HG03439 (cell line): ENCODE measurements around the gene OR9Q1.
"Not testable (repeated sequence)": the region's sequence is repeated elsewhere in the genome, so short reads cannot be mapped to it uniquely, and the experiment has no call there.

Experiments used
- ATAC-seq: cut with Tn5 transposase; IDR thresholded peaks from one replicate; pipeline ENCODE4 v1.9.1; 2021; ENCODE audit warnings: mild to moderate bottlenecking, moderate library complexity; ENCODE audit not compliant: unreplicated experiment

Gene OR9Q1

DNA sequence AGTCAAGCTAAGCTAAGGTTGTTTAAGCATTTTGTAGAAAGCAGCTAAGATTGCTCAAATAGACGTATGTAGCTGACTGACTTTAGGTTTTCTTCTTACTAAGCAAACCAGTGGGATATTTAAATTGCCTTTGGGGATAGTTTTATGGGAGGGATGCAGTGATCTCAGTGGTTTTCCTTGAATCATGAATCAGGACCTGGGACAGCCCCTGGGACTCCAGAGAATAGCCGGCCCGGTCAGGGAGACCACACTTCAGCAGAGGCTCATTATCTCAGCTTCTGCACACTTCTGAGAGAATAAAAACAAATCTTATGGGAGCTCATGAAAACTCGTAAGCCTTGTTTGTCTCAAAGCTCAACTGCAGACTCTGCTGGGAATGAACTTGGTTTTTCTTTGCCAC lies 101.8 kb downstream of the OR9Q1 start, which contains the start of gene OR9I1:
TSS of gene OR9I1 (minus strand) at position 62 of the 400 bp plus-strand sequence. CDS start 6,086 bp downstream, outside the sequence.
- ATAC-seq: no peak

DNA sequence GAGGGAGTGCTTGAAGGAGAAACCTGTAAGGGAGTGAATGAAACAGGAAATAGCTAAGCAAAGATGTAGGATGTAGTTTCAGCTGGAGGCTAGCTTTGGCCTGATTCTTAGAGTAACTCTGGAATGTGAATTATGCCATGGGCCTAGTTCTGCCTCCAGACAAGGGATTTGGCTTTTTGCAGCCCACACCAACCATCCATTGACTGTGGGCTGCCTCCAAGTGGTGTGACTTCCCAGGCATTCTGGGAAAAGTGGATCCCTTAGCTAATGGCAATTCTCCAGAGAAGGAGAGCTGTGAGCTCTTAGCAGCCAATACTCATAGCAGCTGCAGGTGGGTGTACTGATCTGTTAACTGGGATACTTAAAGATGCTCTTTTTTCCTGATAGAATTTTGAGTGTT lies 103.7 kb downstream of the OR9Q1 start:
- ATAC-seq: no peak

DNA sequence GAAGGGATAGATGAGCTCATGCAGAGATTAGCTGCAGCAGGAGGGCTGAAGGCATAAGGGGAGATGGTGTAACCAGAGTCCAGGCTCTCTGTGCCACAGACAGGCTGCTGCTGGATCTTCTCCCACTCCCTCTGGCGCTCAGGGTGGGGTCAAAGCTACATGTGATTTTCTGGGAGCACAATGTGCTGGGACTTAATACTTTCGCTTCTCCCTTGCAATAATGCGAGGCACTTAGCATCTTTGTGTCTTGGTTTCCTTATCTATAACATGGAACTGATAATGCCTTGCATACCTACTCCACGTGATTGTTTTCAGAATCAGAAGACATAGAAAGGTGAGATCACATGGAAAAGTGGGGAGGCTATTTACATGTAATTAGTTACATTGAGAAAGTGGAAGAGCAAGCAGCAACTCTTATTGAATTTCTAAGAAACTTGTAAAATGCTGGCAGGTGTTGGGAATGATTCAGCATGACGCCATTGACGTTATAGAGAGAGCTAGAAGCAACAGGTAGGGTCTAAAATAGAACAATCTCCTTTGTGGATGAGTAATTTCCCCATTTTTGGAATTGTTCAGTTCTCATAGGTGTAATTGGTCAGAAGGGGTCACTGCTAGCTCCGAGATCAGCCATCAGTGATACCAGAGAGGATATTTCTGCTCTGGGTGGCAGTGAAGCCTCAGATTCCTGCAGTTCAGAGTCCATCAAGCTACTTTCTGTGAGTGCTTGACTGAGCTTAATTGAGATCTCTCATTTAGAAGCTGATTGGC lies 109.8 kb downstream of the OR9Q1 start:
- no peak for ATAC-seq

DNA sequence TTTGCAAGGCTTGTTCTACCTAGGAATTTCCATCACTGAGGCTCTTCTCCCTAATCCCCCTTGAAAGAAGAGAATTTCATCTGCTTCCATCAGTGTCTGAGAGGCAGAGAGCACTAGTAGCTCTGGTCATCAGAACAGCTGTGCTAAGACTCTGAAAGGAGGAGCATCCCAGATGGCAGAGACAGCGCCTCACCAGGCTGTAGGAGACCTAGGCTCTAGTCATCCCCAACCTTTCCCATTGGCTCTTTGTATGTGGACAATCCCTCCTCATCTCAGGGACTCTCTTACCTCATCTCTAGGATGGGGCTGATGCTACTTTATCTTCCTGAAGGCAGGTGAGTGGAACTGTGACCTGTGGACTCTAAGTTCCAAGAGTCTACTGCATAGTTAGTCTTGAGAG lies 110.5 kb downstream of the OR9Q1 start:
- no peak for ATAC-seq

DNA sequence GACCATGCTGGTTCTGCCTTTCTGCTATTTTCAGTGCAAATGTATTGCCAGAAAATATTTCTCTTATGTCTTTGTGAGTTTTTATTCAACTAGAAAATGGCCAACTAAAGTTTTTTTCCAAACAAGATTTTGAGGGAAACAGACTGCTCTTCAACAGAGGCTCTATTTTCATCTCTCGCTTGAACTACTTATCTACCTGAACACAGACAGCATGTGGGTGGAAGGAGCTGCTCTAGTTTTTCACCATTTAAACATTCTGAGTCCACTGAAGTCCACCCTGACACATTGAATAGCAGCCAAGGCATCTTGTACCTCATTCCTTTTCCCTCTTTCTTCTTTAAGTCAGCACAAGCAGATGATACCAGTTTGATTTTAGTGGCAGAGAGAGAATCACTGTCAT lies 111.5 kb downstream of the OR9Q1 start:
- ATAC-seq: no peak

DNA sequence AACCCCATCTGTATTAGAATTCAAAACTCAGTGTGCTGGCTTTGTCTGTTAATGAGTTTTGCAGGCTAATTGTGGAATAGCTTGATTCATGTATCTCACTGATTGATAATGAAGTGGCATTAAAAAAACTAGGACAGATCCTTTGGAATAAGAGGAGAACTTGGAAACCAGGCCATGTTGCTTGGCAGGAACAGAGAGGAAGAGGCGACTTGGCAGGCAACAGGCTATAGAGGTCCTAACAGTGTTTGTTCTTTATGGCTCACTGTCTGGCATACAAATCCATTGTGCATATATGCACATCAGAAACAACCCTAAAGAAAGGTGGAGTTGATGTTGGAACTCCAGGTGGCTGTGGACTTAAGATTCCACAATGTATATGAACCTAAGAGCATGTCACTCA lies 119.1 kb downstream of the OR9Q1 start:
- ATAC-seq: no peak

DNA sequence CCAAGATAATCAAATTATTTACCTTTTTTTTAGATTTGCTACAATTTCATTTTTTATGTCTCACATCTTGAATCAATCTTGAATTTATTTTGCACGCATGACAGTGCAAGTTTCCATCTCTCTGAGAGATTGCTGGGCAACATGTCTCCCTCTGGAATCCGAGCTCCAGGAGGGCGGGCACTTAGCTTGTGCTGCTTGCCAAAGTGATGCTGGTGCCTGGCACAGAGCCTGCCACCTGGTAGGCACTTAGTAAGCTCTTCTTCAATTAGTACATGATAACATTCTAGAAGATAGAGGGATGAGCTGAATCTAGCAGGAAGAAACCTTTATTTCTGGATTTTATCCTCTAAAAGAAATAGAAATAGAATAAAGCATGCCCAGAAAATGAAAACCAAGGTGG lies 129.1 kb downstream of the OR9Q1 start:
- ATAC-seq: no peak

DNA sequence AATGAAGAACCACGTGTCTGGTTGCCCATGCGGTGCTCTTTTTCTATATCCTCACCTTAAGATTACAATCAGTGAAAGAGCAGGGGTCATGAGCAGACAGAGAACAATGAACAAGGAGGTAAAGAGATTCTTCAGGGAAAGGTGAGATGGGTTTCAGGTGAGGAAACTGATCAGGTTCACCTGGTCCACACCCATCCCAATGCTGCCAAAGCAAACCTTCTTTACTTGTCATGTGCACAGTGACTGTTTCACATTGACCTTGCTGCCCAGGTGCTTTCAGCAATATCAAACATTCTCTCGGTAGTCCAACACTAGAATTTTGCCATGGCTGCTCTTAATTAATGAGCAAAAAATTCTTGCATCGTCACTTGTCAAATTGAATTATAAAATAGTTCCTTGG lies 140.7 kb downstream of the OR9Q1 start:
- ATAC-seq: no peak

DNA sequence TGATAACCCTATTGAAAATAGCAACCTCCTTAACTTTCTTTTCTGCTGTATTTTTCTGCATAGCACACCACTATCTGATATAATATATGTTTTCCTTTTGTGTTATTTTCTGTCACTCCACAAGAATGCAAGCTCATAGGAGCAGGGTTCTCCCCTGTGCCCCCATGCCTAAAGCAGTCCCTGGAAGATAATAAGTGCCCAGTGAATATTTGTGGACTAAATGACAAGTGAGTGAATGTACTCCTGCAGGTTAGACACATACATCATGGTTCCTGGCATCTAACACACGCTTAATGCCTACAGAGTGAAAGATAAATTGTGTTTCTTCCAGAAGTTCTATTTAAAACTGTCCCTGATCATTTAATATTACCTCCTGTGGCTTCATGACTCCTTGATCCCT lies 141.3 kb downstream of the OR9Q1 start:
- no peak for ATAC-seq

DNA sequence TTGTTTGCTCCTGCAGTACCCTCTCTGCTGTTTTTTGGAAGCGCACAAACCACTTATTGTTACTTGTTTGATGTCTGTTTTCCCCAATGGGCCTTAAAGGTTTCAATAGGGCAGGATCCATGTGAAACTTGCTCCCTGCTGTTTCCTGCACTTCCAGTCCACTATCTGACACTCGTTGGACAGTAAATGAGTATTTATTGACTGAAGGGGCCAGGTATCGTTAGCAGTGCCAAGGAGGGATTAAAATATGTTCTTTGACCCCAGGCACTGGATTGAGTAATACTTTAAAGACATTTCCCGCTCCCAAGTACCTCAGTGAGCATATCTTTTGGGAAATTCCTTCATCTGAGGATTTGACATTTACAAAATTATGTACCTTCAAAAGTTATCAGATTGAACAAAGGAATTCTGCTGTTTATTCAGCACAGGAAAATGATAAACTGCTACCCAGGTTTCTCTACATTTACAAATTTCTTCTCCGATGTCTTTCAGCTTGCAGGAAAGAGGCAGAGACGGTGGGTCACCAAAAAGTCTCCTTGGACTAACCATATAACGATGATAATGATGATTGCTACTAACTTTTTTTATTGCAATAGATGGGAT lies 141.9 kb downstream of the OR9Q1 start:
- ATAC-seq: no peak

DNA sequence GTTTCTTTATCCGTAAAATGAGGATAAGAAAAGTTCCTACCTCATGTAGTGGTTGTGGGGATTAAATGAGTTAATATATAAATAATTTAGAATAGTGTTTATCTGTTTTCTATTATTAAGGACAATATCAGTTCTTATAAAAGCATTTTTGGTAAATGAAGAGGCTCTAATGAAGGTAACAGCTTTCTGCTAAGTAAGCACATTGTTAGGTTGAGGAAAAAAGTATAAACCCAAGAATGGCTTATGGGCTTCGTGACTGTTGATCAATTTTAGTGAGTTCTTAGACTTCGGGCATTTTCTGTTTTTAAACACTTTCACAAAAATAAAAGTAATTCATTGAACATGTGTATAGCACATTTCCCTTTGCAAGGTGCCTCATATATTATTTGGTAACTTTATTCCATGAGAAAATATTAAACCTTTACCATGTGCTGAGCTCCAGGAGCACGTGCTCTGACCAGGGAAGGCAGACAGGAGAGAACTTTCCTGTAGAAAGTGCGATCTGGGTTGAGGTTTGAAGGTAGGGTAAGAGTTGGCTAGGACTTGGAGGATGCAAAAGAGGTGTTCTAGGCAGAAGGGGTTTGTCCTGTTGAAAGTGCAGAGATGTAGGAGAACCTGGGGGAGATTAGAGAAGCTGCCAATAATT lies 153.9 kb downstream of the OR9Q1 start:
- no peak for ATAC-seq

DNA sequence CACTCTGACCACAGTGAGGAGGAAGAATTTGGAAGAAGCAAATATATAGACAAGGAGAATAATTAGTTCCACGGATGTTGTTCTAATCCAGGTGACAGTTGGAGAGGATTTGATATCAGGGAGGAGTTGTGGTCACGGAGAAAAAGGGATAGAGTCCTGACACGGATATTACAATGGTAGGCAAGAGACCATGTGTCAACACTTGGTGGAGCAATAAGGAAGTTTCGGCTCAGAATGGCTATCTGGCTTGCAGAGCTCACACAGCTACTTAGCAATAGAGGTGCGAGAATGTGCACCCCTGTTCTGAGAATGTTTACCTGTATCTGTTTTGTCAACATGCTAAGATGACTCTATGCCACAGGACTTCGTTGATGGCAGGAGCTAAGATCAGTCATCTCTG lies 154.8 kb downstream of the OR9Q1 start:
- no peak for ATAC-seq

DNA sequence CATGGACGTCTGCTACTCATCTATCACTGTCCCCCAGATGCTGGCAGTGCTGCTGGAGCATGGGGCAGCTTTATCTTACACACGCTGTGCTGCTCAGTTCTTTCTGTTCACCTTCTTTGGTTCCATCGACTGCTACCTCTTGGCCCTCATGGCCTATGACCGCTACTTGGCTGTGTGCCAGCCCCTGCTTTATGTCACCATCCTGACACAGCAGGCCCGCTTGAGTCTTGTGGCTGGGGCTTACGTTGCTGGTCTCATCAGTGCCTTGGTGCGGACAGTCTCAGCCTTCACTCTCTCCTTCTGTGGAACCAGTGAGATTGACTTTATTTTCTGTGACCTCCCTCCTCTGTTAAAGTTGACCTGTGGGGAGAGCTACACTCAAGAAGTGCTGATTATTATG lies 156.0 kb downstream of the OR9Q1 start:
- no peak for ATAC-seq

DNA sequence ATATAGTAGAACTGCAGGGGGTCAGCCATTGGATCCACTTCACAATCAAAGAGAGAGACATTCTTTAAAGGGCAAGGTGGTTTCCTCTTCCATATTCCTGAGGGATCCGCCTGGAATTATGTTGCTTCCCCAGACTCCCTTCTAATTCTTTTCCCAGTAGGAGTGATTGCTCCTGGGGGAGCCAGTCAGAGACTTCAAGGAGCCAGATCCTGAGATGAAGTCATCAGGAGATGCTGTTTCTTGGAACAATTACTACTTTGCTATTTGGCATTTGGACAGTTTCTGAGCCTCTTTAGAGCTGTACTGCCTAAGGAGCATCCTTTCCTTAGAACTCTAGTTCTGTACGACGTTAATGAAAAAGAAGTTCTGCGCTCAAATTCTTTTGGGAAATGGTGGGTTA lies 163.3 kb downstream of the OR9Q1 start:
- no peak for ATAC-seq

DNA sequence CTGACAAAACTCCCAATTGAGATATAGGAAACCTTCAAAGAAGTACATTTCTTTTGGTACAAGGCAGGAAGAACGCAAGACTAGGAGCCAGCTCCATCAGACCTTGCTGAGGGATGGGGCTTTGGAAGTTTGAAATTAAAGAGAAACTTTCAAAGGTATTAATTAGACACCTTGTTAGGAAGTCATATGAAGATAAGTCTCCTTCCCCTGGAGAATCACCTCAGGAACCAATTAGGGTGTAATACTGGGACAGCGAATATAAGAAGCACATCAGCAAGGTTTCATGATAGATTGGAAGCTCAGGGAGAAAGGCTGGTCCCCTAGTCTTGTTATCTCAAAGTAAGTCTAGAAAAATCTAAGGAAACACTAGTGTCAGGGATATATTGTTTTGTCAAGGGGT lies 165.1 kb downstream of the OR9Q1 start, which contains the start of gene OR9Q2:
TSS of gene OR9Q2 (plus strand) at position 301 of the 400 bp plus-strand sequence. CDS start 1,421 bp downstream, outside the sequence.
- no peak for ATAC-seq

DNA sequence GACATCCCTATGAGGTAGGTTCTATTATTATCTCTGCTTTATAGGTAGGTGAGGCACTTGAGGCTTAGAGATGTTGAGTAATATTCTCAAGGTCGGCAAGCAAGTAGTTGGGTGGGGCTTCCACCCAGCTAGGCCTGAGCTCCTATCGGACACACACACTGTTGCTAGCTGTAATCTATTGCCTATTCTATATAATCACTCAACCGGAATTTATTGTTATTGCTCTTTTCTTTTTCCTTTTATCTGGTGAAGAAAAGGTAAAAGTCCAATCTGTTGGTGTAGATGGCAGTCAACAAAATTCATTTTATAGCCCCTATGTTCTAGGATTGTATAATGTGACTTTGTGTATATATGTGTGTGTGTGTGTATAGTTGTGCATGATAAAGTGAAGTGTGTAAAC lies 168.5 kb downstream of the OR9Q1 start:
- ATAC-seq: no peak

DNA sequence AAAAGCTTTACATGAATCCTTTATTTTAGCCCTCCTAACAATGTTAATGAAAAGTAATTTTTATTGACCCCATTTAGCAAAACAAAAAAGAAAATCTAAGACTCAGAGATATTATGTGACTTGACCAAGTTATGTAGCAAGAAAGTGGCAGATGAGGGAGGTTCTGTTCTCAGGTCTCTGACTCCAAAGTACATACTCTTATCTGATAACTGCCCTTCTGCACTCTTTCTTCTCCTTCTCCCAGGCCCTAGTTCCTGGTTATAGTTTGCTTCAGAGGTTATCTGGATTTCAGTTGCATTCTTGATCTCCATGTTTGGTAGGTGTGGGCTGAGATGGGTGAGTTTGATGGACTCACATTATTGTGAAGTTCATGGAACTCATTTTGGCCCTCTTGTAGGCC lies 169.7 kb downstream of the OR9Q1 start:
- no peak for ATAC-seq

DNA sequence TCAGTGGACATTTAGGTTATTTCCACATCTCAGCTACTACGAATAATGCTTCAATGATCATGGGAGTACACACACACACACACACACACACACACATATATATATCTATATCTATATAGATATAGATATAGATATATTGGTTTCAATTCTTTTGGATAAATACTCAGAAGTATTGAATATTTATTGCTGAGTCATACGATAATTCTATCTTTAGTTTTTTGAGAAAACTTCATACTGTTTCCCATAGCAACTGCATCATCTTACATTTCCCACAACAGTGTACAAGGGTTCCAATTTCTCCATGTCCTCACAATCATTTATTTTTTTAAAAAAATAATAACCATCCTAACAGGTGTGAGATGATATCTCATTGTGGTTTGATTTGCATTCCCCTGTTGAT lies 172.3 kb downstream of the OR9Q1 start:
- no peak for ATAC-seq

DNA sequence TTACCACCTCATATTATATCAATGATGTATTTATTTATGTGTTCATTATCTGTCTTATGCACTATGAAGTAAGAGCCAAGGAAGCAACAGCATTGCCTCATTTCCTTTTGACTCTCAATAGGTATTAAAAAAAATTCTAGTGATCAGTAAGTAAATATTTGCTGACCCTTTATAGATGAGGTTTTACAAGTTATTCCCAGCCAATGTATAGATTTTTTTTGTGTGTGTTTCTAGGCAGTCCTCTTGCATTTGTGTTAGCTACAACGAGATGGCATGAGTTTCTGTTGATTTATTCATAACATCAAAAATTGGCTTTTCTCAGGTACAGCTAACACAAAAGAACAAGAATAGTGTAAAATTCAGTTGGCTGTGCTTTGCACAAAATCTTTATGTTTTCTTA lies 175.6 kb downstream of the OR9Q1 start:
- ATAC-seq: no peak

DNA sequence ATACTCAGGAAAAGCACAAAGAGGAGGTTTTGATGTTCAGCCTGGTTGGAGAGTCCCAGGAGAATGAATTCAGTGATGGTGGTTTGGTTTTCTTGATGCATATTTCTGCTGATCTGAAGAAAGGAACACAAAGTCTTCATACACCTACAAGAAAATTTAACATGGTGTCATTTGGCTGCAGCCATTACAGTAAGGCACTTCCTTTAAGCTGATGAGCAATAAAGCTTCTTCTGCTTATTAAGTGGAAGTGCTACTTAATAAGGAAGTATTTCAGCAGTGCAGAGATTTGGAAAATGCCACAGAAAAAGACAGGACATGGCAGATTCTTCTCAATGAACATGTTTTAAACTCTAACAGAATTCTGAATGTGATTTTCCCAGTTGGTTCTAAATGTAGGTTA lies 180.4 kb downstream of the OR9Q1 start, which contains the start of gene OR1S2:
TSS of gene OR1S2 (minus strand) at position 101 of the 400 bp plus-strand sequence. CDS start at position 101, 0 bp downstream.
- no peak for ATAC-seq

DNA sequence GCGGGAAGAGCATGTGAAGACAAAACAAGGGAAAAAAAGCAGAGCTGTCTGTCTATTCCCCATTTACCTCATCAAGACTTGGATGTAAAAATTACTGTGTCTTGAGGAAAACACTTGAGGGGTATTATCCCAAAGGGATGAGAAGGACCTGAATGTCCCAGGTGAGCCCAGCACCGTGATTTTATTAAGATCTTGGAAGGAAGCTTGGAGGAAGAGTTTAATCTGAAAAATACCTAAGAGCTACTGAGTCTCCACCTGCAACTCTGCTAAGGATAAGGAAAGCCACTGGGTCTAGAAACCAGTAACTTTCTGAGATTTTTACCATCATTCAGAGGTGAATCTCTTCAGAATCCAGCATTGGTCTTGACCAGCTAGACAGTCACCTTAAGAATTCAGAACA lies 188.7 kb downstream of the OR9Q1 start, which contains the start of gene OR1S1:
TSS of gene OR1S1 (plus strand) at position 301 of the 400 bp plus-strand sequence.
- ATAC-seq: not testable (repeated sequence)

DNA sequence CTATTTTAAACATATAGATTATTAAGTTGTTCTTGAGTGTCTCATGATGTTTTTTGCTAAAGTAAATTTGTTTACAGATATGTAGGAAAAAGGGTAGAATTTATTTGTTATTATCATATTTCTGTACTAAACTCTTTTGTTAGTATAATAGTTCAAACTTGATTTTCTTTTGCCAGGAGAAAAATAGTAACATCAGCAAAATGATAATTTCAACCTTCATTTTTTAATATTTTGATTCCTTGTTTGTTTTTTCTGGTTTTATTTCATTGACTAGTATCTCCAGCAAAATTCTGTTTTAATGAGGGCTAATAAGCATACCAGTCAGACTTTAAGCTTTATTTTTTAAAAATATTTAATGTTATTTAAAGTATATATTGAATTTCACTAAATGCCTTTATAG lies 192.8 kb downstream of the OR9Q1 start:
- no peak for ATAC-seq
